Tibial nerve (tissue), 4 donors: ENCODE data around the gene BCKDHA.

ENCODE experiments used
- CTCF ChIP-seq, 5 experiments: fragments of 200-600 bp in 3 of 5; fragments of 450-650 bp in 2 of 5; sonication (generic) in 3 of 5; IDR thresholded peaks; one replicate each; pipeline ENCODE4 v1.5.1; 2016 to 2019; ENCODE audit warnings: antibody characterized with exemption in 5 of 5, mild to moderate bottlenecking in 3 of 5, moderate library complexity in 2 of 5
- EP300 ChIP-seq, 2 donors: sonication (generic); formaldehyde crosslinking; IDR thresholded peaks; one replicate each; pipeline ENCODE4 v1.6.1; 2017; ENCODE audit warnings: antibody characterized with exemption in 2 of 2, mild to moderate bottlenecking in 1 of 2
- POLR2A ChIP-seq, 2 donors: fragments of 450-650 bp; IDR thresholded peaks; one replicate each; pipeline ENCODE4 v1.6.1; 2017; ENCODE audit warnings: antibody characterized with exemption in 2 of 2, mild to moderate bottlenecking in 2 of 2, moderate library complexity in 2 of 2

GRCh38 chr19:41455936-41456335 lies 58.3 kb downstream of the BCKDHA start:
- TF ChIP-seq CTCF (IDR thresholded peaks at IDR 0.05) (no peak), POLR2A (IDR thresholded peaks at IDR 0.05) (no peak), EP300 (IDR thresholded peaks at IDR 0.05) (no peak)
